GM18867 (cell line): Measurements from ENCODE around the gene C2orf15.
A peak's percentile ranks its signal among the peaks of the same experiment; 100 is the strongest.
"Not testable (repeated sequence)": the region's sequence is repeated elsewhere in the genome, so short reads cannot be mapped to it uniquely, and the experiment has no call there.

Source experiments
- ATAC-seq: cut with Tn5 transposase; IDR thresholded peaks from one replicate; pipeline ENCODE4 v1.9.1; 2021; ENCODE audit warnings: mild to moderate bottlenecking, moderate library complexity; ENCODE audit not compliant: unreplicated experiment

Gene C2orf15

DNA sequence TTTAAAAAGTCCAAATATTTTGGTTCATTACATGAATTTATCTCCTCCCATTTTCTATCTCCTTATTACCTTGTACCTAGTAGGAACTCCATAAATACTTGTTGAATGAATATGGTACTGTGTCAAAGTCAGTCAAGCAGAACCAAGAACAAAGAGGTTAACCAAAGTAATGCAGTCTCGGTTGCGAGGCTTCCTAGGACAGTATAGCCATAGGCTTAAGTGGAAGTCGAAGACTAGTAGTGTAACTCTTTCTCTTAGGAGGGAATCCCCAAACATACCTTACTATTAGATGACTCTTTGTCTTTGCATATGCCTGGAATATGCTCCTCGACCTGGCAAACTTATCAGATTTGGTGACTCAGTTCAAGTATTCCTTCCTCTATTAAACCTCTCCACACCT, 18.1 kb downstream of the C2orf15 start:
- ATAC-seq: no peak

- no peak for ATAC-seq
These were observed 24.7 kb downstream of the C2orf15 start for GRCh38 chr2:99166218-99166617.

GRCh38 chr2:99169534-99169933, 28.0 kb downstream of the C2orf15 start:
- no peak for ATAC-seq

- ATAC-seq: no peak
These were observed 30.1 kb downstream of the C2orf15 start for GRCh38 chr2:99171377-99172140.

DNA sequence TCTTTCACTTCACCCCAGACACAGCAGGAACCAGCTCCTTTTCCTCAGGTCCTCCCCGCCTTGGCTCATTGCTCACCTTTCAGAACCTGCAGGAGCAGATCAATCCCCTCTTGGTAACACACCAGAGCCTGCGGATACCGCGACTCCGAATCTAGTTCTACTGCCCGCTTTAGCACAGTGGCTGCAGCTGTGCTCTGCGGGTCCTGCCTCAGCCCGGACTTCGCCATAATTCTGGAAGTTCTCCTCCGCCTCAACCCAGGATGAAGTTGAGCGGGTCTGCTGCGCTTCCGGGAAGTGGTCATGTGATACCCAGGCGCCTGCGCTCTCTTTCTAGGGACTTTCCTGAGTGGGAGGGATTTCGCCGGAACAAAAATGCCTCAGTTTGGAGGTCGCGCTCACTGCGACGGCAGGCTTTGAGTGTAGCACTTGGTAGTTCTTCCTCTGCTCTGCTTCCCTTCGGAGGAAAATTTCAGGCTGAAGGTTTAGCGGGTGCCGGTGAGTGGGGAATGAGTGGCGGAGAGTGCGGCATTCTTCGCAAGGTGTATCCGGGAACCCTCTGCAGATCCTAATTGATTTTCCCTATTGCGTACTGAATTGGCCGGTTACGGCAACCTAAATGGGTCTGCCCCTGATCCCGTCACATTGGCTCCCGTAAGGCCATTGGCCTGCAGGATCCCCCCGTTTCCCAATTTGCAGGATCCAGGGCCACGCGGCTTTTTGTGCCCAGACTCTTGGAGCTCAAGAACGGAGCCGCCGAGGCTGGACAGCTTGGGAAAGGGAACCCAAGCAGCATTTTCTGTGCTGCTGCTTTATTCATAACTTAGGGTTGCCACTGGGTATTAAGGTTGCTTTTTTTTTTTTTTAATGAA, 39.5 kb downstream of the C2orf15 start, which contains the start of the genes MITD1 and MRPL30:
MITD1 (minus strand) TSS at position 304 of the 869 bp plus-strand sequence; CDS start at position 227, 77 bp downstream.
MRPL30 (plus strand) TSS at position 430 of the 869 bp plus-strand sequence. CDS start 5,020 bp downstream, outside the sequence.
- peak; percentile 93 for ATAC-seq

GRCh38 chr2:99181624-99182000, 40.1 kb downstream of the C2orf15 start:
- ATAC-seq: no peak

DNA sequence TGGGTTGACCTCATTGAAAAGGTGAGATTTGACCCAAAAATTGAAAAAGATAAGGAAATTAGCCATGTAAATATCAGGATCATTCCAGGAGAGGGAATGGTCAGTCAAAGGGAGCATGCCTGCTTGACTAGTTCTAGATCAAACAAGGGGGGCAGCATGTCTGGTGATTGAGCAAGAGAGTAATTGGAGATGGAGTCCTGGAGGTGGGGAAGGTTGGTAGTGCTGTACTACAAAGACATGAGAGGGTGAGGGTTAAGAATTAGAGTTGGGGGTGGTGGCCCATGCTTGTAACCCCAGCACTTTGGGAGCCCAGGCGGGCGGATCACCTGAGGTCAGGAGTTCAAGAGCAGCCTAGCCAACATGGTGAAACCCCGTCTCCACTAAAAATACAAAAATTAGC, 41.5 kb downstream of the C2orf15 start:
- ATAC-seq: no peak

- no peak for ATAC-seq
These were observed 43.3 kb downstream of the C2orf15 start for GRCh38 chr2:99184811-99185210.

DNA sequence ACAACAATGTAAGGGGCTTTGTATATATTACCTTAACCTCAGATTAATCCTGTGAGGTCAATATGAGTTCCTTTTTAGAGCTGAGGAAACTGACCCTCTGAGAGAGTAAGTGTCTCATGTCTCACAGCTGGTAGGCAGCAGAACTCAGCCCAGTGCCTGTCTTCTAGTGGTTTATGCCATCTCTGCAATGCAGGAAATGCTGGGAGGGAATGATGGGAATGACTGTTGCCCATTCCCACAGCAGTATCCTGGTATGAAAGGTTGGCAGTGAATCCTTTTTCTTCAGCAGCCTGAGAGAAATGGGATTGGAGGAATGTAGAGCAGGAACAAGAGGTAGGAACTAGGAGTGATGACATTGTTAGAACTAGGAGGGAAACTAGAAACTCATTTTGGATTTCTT, 45.5 kb downstream of the C2orf15 start:
- no peak for ATAC-seq

GRCh38 chr2:99188357-99188756, 46.9 kb downstream of the C2orf15 start:
- ATAC-seq: no peak

DNA sequence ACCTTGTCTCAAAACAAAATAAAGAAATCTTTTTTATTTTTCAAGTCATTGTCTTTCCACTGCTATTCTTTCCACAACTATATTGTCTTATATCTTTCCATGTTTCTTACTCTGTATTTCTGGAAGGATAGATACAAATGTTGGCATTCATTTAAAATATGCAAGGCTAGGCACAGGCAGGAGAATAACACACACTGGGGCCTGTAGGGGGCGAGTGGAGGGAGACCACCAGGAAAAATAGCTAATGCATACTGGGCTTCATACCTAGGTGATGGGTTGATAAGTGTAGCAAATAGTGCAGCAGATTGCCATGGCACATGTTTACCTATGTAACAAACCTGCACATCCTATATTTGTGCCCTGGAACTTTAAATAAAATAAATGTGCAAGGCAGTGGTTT, 49.0 kb downstream of the C2orf15 start:
- no peak for ATAC-seq

- not testable (repeated sequence) for ATAC-seq
These were observed 50.9 kb downstream of the C2orf15 start for GRCh38 chr2:99192364-99192763.

DNA sequence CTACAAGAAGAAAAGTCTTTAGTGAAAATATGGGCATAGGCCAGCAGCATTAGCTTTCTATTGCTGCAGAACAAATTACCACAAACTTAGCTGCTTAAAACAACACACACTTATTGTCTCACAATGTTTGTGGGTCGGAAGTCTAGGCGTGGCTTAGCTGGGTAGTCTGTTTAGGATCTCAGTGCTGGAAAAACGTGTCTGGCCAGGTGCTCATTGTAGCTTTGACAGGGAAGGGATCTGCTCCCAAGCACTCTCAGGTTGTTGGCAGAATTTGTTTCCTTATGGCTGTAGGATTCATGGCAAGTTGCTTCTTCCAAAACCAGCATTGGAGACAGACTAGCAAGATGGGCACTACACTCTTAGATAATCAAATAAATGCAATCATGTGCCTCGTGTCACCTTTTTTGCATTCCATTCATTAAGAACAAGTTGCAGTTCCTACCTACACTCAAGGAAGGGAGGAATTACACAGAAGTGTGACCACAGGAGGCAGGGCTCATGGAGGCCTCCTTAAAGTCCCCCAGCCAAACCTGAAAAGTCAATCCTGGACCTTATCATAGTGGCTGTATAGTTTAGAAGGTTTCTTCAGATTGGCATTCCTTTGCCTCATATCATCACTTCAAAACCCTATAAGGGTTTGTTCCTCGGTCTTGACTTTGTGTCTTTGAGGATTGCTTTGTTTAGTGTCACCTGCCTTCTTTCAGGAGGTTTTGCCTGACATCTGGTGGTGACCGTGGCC, 56.8 kb downstream of the C2orf15 start:
- ATAC-seq: no peak

DNA sequence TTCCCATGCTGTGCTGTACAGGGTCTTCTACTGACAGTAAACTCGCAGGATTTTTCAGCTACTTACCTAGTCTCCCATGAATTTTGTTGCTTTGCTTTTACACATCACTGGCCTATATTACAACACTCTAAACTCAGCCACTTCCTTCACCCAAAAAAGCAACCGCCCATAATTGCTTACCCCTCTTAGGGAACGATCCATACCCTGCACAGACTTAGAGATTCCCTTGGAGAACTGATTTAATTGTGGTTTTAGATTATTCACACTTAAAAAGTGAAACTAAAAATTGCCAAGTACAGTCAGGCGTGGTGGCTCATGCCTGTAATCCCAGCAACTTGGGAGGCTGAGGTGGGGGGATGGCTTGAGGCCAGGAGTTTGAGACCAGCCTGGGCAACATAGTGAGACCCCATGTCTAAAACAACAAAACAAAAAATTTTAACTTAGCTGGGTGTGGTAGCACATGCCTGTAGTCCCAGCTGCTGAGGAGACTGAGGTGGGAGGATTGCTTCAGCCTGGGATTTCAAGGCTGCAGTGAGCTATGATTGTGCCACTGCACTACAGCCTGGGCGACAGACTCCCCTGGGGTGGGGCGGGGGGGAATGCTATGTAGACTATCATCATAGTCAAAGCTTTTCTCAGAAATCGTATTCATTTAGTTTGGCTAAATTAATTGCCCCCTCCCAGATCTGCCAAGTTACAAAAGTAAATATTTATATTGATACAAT, 58.7 kb downstream of the C2orf15 start:
- ATAC-seq: no peak
